Esophagus squamous epithelium (tissue), 4 donors: ENCODE data around the gene TMEM51.

Source experiments
- CTCF ChIP-seq, 6 experiments: fragments of 450-650 bp in 4 of 6; fragments of 200-600 bp in 2 of 6; sonication (generic) in 2 of 6; IDR thresholded peaks; one replicate each; pipeline ENCODE4 v1.5.1; 2016 to 2019; ENCODE audit warnings: antibody characterized with exemption in 6 of 6, mild to moderate bottlenecking in 4 of 6, moderate library complexity in 4 of 6
- POLR2A ChIP-seq, 4 donors: fragments of 450-650 bp; IDR thresholded peaks; one replicate each; pipeline ENCODE4 v1.6.1; 2017; ENCODE audit warnings: antibody characterized with exemption in 4 of 4, mild to moderate bottlenecking in 4 of 4, moderate library complexity in 3 of 4

- TF ChIP-seq POLR2A (IDR thresholded peaks at IDR 0.05) (no peak), CTCF (IDR thresholded peaks at IDR 0.05) (no peak)
These were observed 103.0 kb downstream of the TMEM51 start for GRCh38 chr1:15256584-15256983.
